UCSD-AML1 (cell line): ENCODE results near the gene UMODL1.
"Not testable (repeated sequence)": the region's sequence is repeated elsewhere in the genome, so short reads cannot be mapped to it uniquely, and the experiment has no call there.

Experiments used
- DNase-seq: peaks from one replicate; lab custom pipeline; 2025; ENCODE audit not compliant: unreplicated experiment; lab: John Stamatoyannopoulos, UW

UMODL1 gene

DNA sequence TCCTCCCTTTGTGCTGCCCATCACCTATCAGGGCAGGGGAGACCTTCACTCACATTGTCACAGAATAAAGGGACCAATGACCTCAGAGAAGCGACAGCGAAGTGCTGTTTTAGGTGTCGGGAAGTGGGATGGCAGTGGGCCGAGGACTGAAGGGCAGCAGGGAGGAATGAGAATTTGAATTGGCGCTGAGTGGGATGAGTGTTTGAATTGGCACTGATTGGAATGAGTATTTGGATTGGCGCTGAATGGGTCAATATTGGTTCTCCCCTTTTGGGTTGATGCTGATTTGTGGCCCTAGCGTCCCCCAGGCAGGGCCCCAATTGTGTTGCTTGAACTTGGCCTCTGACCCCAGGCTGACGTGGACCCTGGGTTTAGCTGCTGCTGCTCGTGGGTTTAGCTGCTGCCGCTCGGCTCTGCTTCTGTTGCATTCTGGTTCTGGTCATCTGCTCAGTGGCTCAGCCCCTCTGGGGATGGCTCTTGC, 12.4 kb upstream of the UMODL1 start:
- DNase-seq = no peak

DNA sequence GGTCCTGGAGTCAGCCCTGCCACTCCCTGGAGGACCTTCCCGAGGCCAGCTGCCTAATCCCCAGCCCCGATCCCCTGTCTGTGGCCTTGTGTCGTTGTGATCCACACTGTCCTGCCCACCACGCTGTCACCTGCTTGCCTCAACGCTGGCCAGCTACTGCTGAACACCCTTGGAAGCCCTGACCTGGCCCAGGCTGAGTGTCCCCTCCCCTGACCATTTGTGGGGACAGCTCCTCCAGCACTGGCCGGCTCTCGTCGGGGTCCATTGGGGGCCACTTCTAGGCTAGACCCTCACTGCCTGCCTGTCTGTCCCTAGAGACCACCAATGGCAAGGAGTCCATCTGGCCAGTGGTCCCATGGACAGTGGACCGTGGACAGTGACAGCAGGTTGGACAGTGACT, 12.0 kb upstream of the UMODL1 start:
- DNase-seq = no peak

DNA sequence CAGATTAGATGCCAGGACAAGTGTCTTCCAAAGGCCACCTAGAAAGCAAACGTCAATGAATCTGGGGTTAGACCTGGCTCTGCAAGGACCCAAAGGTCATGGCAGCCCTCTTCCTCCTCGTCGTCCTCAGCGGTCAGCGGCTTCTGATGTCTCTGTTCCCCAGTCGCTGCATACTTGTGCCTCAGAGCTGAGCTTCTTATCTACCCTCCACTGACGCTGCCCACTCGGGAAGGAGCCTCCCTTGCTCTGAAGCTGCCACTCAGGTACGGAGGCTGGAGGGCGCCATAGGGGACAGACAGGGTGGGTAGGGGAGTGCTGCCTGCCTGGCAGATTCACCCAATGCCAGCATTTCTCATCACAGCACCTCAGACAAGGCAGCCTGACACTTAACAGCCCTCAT, 11.4 kb upstream of the UMODL1 start:
- no peak for DNase-seq

DNA sequence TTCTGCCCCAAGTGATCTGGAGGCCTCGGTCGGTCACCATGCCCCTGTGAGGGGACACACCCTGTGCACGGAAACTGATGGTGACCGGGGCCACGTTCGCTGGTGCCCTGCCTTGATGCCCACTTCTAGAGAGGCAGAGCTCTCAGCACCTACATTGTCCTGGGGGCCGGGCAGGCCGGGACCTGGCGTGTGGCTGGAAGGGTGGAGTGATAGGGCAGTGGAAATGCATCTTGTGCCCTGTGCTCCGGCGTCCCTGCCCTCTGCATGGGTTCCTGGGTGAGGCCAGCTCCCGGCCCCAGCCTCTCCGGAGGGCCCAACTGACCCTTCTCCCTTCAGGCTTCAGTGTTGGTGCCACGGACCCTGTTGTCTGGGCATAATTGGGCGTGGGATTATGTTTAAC, 11.0 kb upstream of the UMODL1 start:
- no peak for DNase-seq

DNA sequence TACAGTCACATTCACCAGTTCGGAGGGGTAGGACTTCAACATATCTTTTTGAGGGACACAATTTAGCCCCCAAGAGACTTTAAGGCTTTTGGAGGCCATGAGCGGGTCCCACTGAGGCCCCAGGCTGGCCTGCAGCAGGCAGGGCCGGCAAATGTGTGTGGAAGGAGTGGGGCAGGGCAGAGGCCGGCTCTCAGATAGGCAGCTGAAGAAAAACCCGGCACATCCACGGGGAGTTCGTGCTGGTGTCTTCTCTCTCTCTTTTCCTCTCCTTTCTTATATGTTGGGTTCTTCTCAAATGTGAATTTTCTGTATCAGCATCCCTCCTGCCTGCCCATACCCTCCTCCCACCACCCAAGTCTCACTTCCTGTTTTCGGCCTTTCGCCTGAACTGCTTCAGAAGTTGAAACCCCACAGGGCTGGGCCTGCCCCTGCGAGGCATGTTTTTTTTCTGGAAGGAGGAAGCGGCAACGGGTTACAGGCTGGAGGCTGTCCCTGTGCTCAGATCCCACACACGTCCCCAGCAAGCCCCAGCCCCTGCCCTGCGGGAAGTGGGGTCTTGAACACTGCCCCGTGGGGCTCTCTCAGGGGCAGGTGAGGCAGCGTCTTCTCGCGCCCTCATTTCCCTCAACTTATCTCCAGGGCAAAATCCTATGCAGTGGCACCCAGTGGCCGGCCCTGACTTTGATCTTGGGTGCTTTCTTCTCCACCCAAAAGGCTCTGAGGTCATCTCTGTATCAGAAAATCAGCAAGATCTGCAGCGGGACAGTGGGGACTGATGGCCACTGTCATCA, 9.7 kb upstream of the UMODL1 start:
- peak; percentile 77 for DNase-seq

DNA sequence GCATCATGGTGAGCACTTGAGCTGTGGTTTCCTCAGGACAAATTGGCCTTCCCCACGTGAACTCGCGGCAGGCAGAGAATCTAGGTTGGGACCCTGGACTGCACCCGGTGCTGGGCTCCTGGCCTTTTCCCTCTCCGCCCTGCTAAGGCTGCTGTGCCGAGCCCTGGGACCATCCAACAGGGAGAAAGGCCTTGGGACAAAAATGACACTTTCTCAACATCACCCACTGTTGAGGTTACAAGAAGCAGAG, 9.2 kb upstream of the UMODL1 start:
- DNase-seq = no peak

DNA sequence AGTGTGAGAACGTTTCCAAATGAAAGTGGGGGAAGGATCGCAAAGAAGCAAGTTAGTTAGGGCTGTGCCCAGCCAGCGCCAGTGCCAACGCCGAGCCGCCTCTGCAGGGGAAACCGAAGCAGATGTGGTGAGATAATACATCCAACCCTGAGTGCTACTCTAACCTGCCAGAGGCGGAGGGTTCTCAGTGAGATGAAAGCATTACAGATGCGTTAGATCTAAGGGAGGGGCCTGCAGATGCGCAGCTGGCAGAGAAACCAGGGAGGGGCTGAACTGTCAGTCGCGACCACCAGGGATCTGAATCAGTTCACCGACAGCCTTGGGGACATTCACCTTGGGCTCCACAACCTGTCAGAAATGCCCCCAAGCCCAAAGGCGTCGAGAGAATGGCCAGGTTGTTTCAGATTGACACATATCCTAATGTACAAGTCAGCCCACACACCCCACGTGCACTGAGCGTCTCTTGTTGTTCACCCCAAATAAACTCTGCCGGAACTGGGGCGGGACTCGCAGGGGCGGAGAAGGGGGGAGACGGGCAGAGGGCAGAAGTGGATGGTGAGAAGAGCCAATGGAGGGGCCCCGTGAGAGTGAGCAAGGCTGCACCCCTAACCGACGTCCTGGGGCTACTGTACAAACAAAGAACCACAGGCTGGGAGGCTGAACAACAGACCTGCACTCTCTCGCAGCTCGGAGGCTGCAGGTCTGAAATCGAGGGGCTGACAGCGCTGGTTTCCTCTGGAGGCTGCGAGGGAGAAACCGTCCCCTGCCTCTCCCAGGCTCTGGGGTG, 8.7 kb upstream of the UMODL1 start:
- no peak for DNase-seq

DNA sequence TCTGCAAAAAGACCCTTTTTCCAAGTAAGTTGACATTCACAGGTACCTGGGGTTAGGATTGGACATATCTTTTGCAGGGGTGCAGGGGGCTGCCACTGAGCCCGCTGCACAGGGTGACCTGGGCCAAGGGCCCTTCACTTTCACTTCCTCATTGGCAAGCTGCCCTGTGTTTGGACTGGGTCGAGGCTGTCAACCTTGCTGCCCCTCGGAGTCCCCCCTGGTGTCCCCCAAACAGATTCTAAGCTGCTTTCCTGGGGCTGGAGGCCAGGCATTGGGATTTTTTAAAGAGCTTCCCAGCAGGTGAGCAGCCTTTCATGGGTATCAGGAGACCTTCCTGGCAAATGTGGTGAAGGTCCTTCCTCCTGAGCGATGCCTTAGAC, 7.9 kb upstream of the UMODL1 start:
- DNase-seq = no peak

DNA sequence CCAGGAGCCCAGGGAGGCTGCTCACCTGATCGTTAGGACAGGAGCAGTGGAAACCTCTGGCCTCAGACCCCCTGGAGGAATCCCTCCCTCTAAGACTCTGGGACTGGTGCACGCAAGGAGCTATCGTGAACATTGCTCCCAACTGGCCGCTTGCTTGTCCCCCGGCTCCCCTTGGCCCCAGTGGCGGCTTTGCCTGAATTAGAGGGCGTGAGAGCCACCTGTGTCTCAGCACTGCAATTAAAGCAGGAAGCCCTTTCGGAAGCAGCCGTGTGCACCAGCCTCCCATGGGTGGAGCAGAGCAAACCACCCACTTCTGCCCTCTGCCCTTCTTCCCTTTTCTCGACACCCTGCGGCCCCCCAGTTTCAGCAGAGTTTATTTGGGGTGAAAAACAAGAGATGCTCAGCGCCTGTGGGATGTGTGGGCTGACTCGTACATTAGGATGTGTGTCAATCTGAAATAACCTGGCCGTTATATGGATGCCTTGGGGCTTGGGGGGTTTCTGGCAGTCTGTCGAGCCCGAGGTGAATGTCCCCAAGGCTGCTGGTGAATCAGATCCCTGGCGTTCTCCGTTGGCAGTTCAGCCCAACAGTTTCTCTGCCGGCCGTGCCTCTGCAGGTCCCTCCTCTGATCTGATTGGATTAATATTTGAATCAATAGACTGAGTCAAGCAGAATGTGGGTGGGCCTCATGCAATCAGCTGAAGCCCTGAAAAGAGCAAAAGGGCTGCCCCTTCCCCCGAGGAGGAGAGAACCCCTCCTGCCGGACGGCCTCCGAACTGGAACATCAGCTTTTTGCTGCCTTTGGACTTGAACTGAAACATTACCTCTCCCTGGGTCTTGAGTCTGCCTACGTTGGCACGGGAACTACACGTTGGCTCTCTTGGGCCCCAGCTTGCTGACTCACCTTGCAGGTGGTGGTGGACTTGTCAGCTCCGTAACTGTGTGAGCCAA, 7.3 kb upstream of the UMODL1 start:
- DNase-seq = peak; percentile 55

DNA sequence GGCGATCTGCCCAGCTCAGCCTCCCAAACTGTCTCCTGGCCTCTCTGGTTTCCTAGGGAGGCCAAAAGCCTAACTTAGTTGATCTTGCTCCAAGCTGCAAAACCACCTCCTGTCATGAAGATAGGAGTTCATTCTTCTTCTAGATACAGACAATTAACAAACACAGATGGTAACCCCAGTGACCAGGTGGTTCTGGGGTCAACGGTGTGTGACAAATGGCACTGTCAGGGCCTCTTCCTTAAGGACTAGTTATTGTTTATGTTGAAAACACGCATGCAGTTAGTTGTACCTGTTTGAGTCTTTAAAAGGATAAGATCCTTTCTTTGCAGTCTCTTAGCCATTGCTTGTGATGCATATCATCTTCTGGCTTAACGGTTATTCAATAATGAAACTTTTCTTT, 4.6 kb upstream of the UMODL1 start:
- no peak for DNase-seq

DNA sequence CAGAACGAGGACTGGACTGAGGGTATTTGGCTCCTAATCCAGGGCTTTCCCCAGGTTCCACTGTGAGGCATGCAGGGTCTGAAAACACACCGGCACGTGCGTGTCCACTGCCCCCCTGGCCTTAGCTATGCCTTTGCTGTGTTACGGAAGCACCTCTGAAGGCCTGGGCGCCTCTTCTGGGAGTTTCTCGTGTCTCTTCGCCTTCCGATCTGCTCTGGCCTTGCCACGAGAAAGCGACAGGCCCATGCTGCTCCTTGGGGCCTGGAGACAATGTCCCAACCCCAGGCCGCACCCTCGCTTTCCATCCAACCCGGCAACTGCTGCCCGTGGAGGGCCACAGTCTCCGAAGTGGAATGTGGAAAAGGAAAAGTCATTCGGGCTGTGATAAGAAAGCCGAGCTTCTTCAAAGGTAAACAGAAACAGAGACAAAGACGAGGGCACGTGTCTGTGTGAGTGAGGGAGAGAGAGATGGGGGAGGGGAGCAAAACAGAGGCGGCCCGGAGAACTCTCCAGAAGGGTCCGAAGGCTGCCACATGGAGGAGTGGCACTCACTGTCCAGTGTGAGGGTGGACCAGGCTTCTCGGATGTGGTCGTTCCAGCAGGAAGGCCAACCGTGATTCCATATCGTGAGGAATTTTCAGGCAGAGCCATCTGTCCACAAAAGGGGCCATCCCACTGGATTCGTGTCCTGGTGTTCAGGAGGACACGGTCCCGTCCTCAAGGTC, 3.4 kb upstream of the UMODL1 start:
- no peak for DNase-seq

DNA sequence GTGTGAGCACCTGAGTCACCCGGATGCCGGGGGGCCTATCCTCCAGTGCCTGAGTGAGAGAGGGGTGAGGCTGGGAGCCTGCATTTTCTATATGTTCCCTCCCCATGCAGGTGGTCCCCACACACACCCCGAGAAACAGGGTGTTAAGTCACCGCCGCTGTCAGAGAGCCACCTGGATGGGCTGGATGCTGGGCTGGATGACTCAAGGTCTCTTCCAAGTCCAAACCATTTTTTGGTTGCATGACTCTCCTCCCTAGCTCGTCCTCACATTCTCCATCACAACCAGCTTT, 2.9 kb upstream of the UMODL1 start:
- DNase-seq = no peak

DNA sequence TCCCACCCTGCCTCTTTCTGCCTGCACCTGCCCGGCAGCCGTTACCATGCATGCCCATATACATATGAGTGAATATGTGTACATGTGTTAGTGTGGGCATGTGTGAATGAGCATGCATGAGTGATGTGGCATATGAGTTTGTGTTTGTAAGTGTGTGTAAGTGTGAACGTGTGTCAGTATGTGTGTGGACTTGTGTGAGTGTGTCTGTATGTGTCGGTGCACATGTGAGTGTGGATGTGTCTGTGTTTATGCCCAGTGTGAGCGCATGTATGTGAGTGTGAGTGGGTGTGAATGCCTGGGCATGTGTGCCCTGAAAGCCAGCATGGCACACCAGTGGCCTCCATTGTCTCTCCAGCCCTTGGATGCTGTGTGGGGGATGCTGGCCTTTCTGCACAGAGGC, 2.5 kb upstream of the UMODL1 start:
- no peak for DNase-seq

DNA sequence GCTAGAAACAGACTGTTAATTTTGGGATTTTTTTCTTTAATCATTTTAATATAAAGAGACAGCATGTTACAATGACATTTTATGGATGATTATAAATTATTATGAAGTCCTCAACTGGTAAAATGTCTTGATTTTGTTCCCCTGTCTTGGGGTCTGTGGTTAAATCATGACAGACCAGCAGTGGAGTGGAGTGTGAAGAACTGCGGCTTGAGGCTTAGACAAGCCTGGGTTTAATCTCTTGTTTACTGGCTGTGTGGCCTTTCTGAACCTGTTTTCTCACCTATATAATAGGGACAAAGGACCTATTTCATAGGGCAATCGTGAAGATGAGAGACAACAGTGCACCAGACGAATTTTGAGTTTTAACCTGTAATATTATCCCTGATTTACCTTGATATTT, 1.8 kb upstream of the UMODL1 start:
- DNase-seq = no peak

DNA sequence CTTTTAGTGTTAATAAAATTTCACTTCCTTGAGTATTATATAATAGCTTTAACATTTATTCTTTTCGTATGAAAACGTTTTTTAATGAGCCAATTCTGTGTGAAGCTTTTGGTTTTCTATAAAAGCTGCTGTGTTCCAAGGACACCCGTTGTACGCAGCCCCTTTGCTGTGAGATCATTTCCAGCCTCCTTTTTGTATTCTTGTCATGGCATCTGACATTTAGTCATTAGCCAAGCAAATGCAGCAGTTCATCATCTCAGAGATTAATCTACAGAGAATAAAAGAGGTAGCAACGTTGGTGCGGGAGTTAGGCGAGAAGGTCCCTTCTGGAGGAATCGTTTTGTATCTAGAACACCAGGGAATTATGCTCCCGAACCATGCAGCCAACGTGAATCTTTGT, 1.3 kb upstream of the UMODL1 start:
- no peak for DNase-seq

DNA sequence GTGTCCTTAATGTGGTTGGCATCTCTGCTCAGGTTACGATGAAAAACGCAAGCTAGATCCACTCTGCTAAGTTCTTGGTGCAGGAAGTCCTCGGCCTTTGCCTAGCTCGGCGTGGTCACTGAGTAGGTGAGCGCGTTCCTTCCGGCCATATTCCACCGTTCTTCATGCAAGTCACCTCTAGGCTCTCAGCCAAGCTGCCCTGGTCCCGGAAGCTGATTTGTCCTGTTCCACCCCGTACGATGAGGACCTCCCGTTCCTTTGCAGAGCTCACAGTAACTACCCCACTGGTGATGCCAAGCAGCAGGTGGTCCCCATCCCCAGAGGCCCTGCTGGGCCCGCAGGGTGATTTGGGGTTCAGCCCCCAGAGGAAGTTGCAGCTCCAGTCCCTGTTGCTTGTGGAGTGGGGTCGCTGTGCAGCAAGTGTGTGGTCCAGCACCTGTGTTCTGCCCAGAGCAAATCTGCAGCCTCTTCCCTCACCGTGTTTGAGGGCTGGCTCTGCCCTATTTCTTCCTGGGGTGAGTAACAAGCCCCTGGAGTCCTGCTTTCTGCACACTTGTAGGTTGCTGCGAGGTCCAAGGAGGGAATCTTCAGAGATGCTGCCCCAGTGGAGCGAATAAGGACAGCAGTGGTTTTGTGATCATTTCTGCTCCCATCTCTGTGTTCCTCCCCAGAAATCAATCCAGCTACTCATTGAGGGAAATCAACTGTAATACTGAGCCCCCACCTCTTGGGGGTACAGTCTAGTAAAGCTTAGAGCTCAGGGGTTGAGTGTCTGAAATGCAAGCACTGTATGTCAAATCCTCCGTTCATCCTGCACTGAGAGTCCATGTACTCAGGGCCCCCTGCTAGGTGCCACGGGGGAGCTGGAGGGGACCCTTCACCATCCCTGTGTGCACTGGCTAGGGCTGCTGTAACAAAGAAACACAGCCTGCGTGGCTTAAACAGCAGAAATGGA, 2.3 kb downstream of the UMODL1 start:
- no peak for DNase-seq

DNA sequence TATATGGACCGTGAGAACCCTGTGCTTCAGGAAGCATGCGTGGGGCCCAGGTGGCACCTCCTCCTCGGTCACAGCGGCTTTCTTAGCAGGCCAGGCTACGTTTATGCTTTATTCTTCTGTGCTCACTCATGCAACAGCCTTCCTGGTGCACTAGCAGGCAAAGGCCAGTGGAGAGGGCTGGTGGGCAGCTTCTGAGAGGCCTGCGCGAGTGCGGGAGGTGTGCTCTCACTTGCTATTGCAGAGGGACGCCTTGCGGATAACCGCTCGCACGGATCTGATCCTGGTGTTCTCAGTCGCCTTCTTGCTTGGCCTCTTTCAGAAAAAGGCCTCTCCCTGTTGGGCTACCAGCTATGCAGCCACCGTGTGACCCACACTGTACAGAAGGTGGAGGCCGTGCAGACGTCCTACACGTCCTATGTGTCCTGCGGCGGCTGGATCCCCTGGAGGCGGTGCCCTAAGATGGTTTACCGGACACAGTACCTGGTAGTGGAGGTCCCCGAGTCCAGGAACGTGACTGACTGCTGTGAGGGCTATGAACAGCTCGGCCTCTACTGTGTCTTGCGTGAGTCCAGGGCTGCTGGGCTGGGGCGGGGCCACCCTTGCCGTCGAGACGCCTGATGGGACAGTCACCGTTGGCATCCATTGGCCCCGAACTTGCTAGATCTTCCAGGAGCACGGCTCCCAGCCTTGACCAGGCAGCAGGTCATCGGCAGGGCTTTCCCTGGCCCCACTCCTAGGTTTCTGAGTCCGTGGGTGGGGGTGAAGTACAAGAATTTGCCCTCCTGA, 4.8 kb downstream of the UMODL1 start:
- no peak for DNase-seq

DNA sequence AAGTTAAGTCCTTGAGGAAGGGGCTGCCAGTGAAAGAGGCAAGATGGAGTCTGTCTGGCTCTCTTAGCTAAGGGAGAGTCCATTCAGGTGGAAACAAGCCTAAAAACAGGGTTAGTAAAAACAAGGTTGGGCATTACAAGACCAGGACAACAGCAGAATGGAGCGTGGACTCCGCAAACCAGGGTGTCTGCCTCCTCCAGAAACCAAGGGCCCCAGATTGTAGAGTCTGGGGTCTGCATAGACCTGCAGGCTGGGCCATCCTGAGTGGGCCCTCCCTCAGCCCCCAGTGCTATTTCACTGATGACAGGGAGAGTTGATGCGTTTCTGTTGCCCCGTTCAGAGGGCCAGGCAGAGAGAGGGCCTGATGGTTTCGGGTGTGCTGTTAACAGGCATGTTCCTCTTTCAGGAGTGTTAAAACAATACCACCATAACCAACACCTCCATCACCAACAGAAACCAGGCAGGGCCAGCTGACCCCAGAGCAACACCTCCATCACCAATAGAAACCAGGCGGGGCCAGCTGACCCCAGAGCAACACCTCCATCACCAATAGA, 6.6 kb downstream of the UMODL1 start:
- not testable (repeated sequence) for DNase-seq
